Suprapubic skin (tissue), 4 donors: ENCODE results near the gene SCARB1. TPM values are rescaled to one million over a fixed set of nuclear protein-coding genes. Genes with fewer than 3 reads are reported as not detected.

Experiments used
- DNase-seq, 2 donors: peaks; one replicate each; pipeline ENCODE4 v3.0.0-alpha.2; 2019; ENCODE audit warnings: low spot score in 2 of 2
- H3K27ac ChIP-seq: fragments of 200-600 bp; sonication (generic); one replicate; pipeline ENCODE4 v1.5.1; 2019
- H3K27me3 ChIP-seq: fragments of 200-600 bp; sonication (generic); one replicate; pipeline ENCODE4 v1.5.1; 2019
- H3K36me3 ChIP-seq: fragments of 200-600 bp; sonication (generic); one replicate; pipeline ENCODE4 v1.5.1; 2019
- H3K4me1 ChIP-seq: fragments of 200-600 bp; sonication (generic); one replicate; pipeline ENCODE4 v1.5.1; 2019
- H3K4me3 ChIP-seq: fragments of 200-600 bp; sonication (generic); one replicate; pipeline ENCODE4 v1.5.1; 2019; ENCODE audit warnings: mild to moderate bottlenecking
- H3K9me3 ChIP-seq: fragments of 200-600 bp; sonication (generic); one replicate; pipeline ENCODE4 v1.5.1; 2019
- CTCF ChIP-seq, 2 donors: fragments of 200-600 bp in 1 of 2; fragments of 450-650 bp in 1 of 2; sonication (generic) in 1 of 2; IDR thresholded peaks; one replicate each; pipeline ENCODE4 v1.5.1; 2016 to 2019; ENCODE audit warnings: antibody characterized with exemption in 2 of 2, mild to moderate bottlenecking in 1 of 2, moderate library complexity in 1 of 2
- EP300 ChIP-seq: sonication (generic); formaldehyde crosslinking; IDR thresholded peaks from one replicate; pipeline ENCODE4 v1.6.1; 2017; ENCODE audit warnings: antibody characterized with exemption
- POLR2A ChIP-seq, 2 donors: fragments of 450-650 bp; IDR thresholded peaks; one replicate each; pipeline ENCODE4 v1.6.1; 2017; ENCODE audit warnings: antibody characterized with exemption in 2 of 2, mild to moderate bottlenecking in 2 of 2, moderate library complexity in 2 of 2
- POLR2AphosphoS5 ChIP-seq, 3 donors: sonication (generic); formaldehyde crosslinking; IDR thresholded peaks; one replicate each; pipeline ENCODE4 v1.6.1; 2017; ENCODE audit warnings: antibody characterized with exemption in 3 of 3
- WGBS: methylation state at CpG from one replicate; pipeline ENCODE4 v1.1.5; 2018; 5-methylcytosine and 5-hydroxymethylcytosine counted together
- total RNA-seq, 4 donors: library from RNA; depleted of rRNA; stranded (reverse); fragments of >200 nt; gene quantifications; one replicate each; pipeline ENCODE4 v1.1.0, GENCODE V29; 2016

The SCARB1 gene
- total RNA-seq, 4 donors from 2014 or later, result 25.6 to 38.1 (median 29.0) TPM

GRCh38 chr12:124759841-124760503 is 103.7 kb downstream of the SCARB1 start:
- no peak for TF ChIP-seq EP300
- TF ChIP-seq CTCF (IDR thresholded peaks at IDR 0.05), result no peak
- TF ChIP-seq POLR2A (IDR thresholded peaks at IDR 0.05), result no peak
- TF ChIP-seq POLR2AphosphoS5 (IDR thresholded peaks at IDR 0.05), result no peak
- no peaks in the 10 kb centered on the region for H3K27me3 ChIP-seq
- H3K36me3 ChIP-seq, result no peaks in the 10 kb centered on the region
- DNase-seq, result no peak
- no peak overlapping the region for H3K27ac ChIP-seq
- WGBS, result 66% methylated on average over 12 of the region's 15 CpGs
- H3K4me3 ChIP-seq, result no peak overlapping the region
- peaks cover 26% of the 10 kb centered on the region for H3K4me1 ChIP-seq
- H3K9me3 ChIP-seq, result peaks cover 5% of the 10 kb centered on the region

GRCh38 chr12:124758266-124759220 is 105.1 kb downstream of the SCARB1 start:
- Histone ChIP-seq H3K27ac (no peak overlapping the region), H3K36me3 (no peaks in the 10 kb centered on the region), H3K27me3 (no peaks in the 10 kb centered on the region), H3K4me1 (peaks cover 36% of the 10 kb centered on the region), H3K9me3 (no peaks in the 10 kb centered on the region), H3K4me3 (no peak overlapping the region)
- TF ChIP-seq POLR2AphosphoS5 (IDR thresholded peaks at IDR 0.05) (no peak), EP300 (no peak), POLR2A (IDR thresholded peaks at IDR 0.05) (no peak), CTCF (IDR thresholded peaks at IDR 0.05) (no peak)
- no peak for DNase-seq
- 79% methylated on average over 20 of the region's 32 CpGs for WGBS

GRCh38 chr12:124757329-124757728 is 106.3 kb downstream of the SCARB1 start:
- no peaks in the 10 kb centered on the region for H3K27me3 ChIP-seq
- no peak overlapping the region for H3K4me3 ChIP-seq
- no peak overlapping the region for H3K27ac ChIP-seq
- H3K4me1 ChIP-seq, result peaks cover 37% of the 10 kb centered on the region
- 100% methylated on average over 2 of the region's 4 CpGs for WGBS
- TF ChIP-seq EP300 (no peak), POLR2AphosphoS5 (IDR thresholded peaks at IDR 0.05) (no peak), CTCF (IDR thresholded peaks at IDR 0.05) (no peak), POLR2A (IDR thresholded peaks at IDR 0.05) (no peak)
- no peaks in the 10 kb centered on the region for H3K36me3 ChIP-seq
- H3K9me3 ChIP-seq, result no peaks in the 10 kb centered on the region
- no peak for DNase-seq

GRCh38 chr12:124756760-124757159 is 106.9 kb downstream of the SCARB1 start:
- no peak for TF ChIP-seq POLR2A (IDR thresholded peaks at IDR 0.05)
- TF ChIP-seq EP300, result no peak
- TF ChIP-seq CTCF (IDR thresholded peaks at IDR 0.05), result no peak
- TF ChIP-seq POLR2AphosphoS5 (IDR thresholded peaks at IDR 0.05), result no peak
- Histone ChIP-seq H3K27me3 (no peaks in the 10 kb centered on the region), H3K9me3 (no peaks in the 10 kb centered on the region), H3K27ac (no peak overlapping the region), H3K36me3 (no peaks in the 10 kb centered on the region), H3K4me3 (no peak overlapping the region), H3K4me1 (peaks cover 42% of the 10 kb centered on the region)
- 87% methylated on average over 3 of the region's 3 CpGs for WGBS
- no peak for DNase-seq

GRCh38 chr12:124756166-124756565 is 107.5 kb downstream of the SCARB1 start:
- H3K27me3 ChIP-seq, result no peaks in the 10 kb centered on the region
- no peak overlapping the region for H3K4me3 ChIP-seq
- H3K36me3 ChIP-seq, result no peaks in the 10 kb centered on the region
- TF ChIP-seq POLR2AphosphoS5 (IDR thresholded peaks at IDR 0.05) (no peak), EP300 (no peak), POLR2A (IDR thresholded peaks at IDR 0.05) (no peak), CTCF (IDR thresholded peaks at IDR 0.05) (no peak)
- DNase-seq, result no peak
- peak overlapping the region; percentile 78 for H3K27ac ChIP-seq
- H3K9me3 ChIP-seq, result no peaks in the 10 kb centered on the region
- 62% methylated on average over 6 of the region's 6 CpGs for WGBS
- H3K4me1 ChIP-seq, result peaks cover 42% of the 10 kb centered on the region
